ENCODE measurements around the gene FAAP24.
"Not testable (repeated sequence)": the region's sequence is repeated elsewhere in the genome, so short reads cannot be mapped to it uniquely, and the experiment has no call there.

Gene FAAP24

DNA sequence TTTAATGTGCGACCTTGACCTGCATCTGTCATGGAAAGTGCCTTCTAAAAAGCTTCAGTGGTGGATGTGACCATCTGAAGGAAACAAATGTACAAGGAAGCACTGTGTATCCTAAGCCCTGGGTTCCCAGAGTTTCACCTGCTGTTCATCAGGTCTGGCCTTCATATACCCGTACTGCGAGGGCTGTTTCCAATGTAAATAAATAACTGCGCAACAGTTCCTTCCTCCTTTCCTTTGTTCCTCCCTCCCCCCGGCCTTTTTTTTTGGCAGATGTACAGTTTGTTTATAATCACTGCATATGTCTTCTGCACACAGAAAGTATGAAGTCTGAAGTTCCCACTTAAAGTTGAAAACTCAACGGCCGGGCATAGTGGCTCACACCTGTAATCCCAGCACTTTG lies 5.2 kb downstream of the FAAP24 start:
- in situ Hi-C loops (cut with MboI; ENCODE audit: low sequenced_read_pairs, unreplicated experiment): loop anchor here (10.0 kb wide), 1 partner anchor 138 kb away; no protein-coding TSS in a partner anchor
- TF ChIP-seq, protein P1, sequence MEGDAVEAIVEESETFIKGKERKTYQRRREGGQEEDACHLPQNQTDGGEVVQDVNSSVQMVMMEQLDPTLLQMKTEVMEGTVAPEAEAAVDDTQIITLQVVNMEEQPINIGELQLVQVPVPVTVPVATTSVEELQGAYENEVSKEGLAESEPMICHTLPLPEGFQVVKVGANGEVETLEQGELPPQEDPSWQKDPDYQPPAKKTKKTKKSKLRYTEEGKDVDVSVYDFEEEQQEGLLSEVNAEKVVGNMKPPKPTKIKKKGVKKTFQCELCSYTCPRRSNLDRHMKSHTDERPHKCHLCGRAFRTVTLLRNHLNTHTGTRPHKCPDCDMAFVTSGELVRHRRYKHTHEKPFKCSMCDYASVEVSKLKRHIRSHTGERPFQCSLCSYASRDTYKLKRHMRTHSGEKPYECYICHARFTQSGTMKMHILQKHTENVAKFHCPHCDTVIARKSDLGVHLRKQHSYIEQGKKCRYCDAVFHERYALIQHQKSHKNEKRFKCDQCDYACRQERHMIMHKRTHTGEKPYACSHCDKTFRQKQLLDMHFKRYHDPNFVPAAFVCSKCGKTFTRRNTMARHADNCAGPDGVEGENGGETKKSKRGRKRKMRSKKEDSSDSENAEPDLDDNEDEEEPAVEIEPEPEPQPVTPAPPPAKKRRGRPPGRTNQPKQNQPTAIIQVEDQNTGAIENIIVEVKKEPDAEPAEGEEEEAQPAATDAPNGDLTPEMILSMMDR (IDR thresholded peaks at IDR 0.05; ENCODE audit: borderline replicate concordance, control extremely low read depth, extremely low read depth, insufficient read depth, missing control alignments): no peak
- no peak for DNase-seq (ENCODE audit: low spot score)

DNA sequence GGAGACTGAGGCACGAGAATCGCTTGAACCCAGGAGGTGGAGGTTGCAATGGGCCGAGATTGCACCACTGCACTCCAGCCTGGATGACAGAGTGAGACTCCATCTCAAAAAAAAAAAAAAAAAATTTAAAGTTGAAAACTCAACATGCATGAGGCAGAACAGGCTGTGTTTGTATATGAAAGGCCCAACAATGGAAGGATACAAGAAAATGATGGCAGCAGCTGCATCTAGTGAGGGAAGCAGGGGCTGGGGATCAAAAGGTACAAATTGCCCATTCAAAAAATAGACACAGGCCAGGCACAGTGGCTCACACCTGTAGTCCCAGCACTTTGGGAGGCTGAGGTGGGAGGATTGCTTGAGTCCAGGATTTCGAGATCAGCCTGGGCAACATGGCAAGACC lies 5.8 kb downstream of the FAAP24 start:
- in situ Hi-C loops (cut with MboI; ENCODE audit: low sequenced_read_pairs, unreplicated experiment): loop anchor here (10.0 kb wide), 1 partner anchor 137 kb away; no protein-coding TSS in a partner anchor
- not testable (repeated sequence) for DNase-seq (ENCODE audit: low spot score)

DNA sequence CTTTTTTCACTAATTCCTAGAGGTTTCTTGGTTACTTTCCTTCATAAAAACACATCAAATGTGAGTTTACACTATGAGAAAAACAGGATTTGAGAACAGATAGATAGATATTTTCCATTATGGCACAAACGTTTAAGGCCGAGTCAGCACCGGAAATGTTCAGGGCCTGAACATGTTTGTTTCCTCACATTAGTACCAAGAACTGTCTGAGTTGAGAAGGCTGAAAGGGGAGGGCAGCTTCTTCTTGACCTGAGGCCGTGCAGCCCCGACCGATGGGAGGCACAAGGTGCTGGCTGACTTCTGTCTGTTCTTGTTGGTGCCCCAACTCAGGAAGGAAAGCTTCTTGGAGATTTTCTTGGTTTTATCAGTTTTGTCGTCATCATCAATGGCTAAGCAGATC lies 7.8 kb downstream of the FAAP24 start:
- in situ Hi-C loops (cut with MboI; ENCODE audit: low sequenced_read_pairs, unreplicated experiment): loop anchor here (10.0 kb wide), 1 partner anchor 135 kb away; no protein-coding TSS in a partner anchor

DNA sequence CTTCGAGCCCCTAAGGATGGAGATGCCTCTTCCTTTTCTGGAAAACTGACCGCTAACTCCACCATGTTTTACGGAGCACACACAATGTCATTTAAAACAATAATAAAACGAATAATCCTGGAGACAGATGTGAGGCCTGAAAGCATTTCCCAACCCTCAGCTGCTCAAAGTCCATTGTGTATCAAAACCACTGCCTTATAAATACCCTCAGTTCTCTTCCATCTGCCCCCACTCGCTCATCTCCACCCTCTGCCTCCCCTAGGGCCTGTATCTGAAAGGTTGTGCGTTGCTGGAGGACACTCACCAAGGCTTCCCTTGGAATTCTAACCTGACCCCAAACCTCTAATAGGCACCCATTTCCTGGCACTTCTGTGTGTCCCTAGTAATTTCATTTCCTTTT lies 10.4 kb downstream of the FAAP24 start:
- in situ Hi-C loops (cut with MboI; ENCODE audit: low sequenced_read_pairs, unreplicated experiment); DNase-seq (ENCODE audit: low spot score): not testable (repeated sequence)

More for the DNA sequence above, 7.8 kb downstream of the FAAP24 start:
- not testable (repeated sequence) for DNase-seq (ENCODE audit: low spot score)

DNA sequence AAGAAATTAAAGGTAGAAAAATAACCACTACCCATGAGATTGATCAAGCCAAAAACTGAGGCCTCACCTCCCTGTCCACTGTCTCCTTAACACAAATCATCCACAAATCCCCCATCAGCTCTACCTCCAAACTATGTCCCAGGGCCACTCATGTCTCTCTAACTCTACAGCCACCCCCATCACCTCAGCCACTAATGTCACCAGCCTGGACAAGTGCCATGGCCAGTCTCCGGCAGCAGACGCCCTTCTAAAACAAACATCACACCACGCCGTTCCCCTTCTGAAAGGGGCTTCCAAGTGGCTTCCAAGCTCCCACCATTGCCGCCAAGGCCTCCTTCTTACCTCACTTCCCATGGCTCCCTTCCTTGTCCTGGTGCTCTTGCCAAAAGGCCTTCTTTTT lies 16.2 kb downstream of the FAAP24 start:
- DNase-seq (ENCODE audit: low spot score); in situ Hi-C loops (cut with MboI; ENCODE audit: low sequenced_read_pairs, unreplicated experiment): not testable (repeated sequence)

DNA sequence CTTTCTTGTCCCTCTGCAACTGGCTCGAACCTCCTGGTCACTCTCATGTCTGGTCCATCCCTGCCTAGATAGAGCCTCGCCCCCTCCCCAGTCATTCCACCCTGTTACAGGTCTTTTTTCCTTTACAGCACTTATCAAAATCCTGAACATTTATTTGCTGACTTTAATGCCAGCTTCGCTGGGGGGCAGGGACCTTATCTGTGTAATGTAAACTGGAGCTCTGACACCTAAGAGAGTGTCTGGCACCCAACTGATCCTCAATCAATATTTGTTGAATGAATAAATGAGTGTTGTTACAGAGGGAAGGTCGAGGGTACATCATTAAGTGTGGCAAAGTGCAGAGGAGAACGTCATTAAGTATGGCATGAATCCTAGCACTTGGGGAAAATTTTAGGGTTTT lies 16.7 kb downstream of the FAAP24 start:
- TF ChIP-seq, protein P1 (IDR thresholded peaks at IDR 0.05; ENCODE audit: borderline replicate concordance, control extremely low read depth, extremely low read depth, insufficient read depth, missing control alignments): no peak
- DNase-seq (ENCODE audit: low spot score): no peak
- in situ Hi-C loops (cut with MboI; ENCODE audit: low sequenced_read_pairs, unreplicated experiment): no loop called here

DNA sequence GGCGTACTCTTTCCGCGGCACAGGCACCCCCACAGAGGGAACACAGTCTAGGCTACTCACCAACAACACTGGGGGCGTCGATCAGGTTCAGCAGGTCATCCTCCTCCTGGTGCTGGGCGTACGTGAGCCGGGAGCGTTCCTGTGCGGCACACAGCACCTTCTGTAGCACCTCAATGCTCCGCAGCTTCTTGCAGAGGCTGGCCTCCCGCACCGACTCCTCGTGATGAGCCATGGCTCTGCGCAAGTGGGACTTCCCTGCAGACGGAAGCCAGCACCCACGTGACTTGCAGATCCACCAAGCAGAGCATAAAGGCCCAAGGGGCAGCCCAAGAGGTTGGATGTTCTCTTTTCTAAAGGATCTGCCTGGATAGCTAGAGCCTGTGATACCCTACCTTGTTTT lies 23.9 kb downstream of the FAAP24 start:
- DNase-seq (ENCODE audit: low spot score); in situ Hi-C loops (cut with MboI; ENCODE audit: low sequenced_read_pairs, unreplicated experiment): not testable (repeated sequence)

DNA sequence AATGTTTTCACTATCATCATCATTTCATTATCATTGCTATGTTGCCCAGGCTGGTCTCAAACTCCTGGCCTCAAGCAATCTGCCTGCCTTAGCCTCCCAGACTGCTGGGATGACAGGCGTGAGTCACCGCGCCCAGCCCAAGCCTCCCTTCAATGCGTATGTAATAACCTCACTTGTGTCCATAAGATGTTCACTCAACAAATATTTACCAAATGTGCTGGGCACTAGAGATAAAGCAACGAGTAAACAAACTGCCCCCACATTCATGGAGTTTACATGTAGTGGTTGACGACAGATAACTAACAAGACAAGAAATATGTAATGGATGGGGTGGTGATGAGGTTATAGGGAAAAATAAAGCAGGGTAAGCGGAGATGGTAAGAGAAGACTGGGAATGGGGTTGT lies 25.0 kb downstream of the FAAP24 start:
- in situ Hi-C loops (cut with MboI; ENCODE audit: low sequenced_read_pairs, unreplicated experiment); DNase-seq (ENCODE audit: low spot score): not testable (repeated sequence)

DNA sequence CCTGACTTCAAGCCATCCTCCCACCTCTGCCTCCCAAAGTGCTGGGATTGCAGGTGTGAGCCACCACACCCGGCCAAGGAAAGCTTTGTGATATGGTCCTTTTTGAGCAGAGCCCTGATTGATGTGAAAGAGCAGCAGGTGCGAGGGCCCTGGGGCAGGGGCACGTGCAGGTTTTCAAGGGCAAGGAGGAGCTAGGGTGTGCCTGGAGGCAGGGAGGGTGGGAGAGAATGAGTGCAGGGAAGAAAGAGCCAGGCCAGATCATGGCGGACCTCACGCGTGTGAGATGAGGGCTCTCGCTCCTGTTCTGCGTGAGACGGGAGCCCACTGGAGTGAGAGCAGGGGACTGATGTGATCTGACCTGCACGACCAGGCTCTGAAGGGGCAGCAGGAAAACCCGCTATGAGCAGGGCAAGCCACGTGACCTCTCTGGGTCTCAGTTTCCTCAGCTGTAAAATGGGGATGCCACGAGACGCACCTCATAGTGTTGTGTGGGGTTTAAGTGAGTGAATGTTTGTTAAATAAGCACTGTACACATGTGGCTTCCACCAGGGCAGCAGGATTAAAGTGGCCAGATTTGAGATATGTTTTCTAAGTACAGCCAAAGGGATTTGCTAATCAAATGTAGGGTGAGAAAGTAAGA lies 25.8 kb downstream of the FAAP24 start:
- in situ Hi-C loops (cut with MboI; ENCODE audit: low sequenced_read_pairs, unreplicated experiment): no loop called here
- TF ChIP-seq, protein P1 (IDR thresholded peaks at IDR 0.05; ENCODE audit: borderline replicate concordance, control extremely low read depth, extremely low read depth, insufficient read depth, missing control alignments): no peak
- DNase-seq (ENCODE audit: low spot score): no peak

DNA sequence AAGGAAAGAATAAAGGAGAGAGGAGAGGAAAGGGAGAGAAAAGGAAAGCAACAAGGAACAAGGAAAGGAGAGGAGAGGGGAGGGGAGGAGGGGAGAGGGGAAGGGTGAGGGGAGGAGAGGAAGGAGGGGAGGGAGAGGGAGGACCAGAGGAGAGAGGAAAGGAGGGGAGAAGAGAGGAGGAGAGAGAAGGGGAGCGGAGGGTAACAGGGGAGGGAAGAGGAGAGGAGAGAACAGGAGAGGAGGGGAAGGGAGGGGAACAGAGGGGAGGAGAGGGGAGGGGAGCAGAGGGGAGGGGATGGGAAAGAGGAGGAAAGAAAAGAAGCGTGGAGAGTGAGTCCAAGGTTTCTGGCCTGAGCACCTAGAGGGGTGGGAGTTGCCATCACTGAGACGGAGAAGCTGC lies 26.7 kb downstream of the FAAP24 start:
- in situ Hi-C loops (cut with MboI; ENCODE audit: low sequenced_read_pairs, unreplicated experiment): no loop called here
- TF ChIP-seq, protein P1 (IDR thresholded peaks at IDR 0.05; ENCODE audit: borderline replicate concordance, control extremely low read depth, extremely low read depth, insufficient read depth, missing control alignments): no peak
- DNase-seq (ENCODE audit: low spot score): no peak

Data from GM13976 (cell line).